Caco-2 (cell line): ENCODE data around the gene EVL. TPM values are rescaled to one million over a fixed set of nuclear protein-coding genes. Genes with fewer than 3 reads are reported as not detected.

ENCODE experiments used
- BruUV-seq: library from RNA; stranded (reverse); fragments of 400-500 nt; replicated peaks from 2 replicates; lab custom pipeline; 2021; lab: Mats Ljungman, UMichigan
- CTCF ChIA-PET: fragments of 300-600 bp; sonication (Branson Sonifier 250); formaldehyde crosslinking; loops from one replicate; lab custom pipeline; 2022; ENCODE audit warnings: antibody characterized with exemption; lab: Charles Lee
- POLR2A ChIA-PET: fragments of 300-600 bp; sonication (Branson Sonifier 250); formaldehyde crosslinking; loops from one replicate; lab custom pipeline; 2022; ENCODE audit warnings: antibody characterized with exemption; lab: Charles Lee
- DNase-seq, 2 experiments: peaks; one replicate each; pipeline versions ENCODE4 v3.0.0 to v3.0.0-alpha.2; 2020 to 2022
- H3K27me3 ChIP-seq: replicated peaks from 2 replicates; pipeline ENCODE4 v1.6.0; 2011; ENCODE audit warnings: low read length; ENCODE audit not compliant: control insufficient read depth, insufficient read depth
- H3K36me3 ChIP-seq: 2 replicates; pipeline ENCODE4 v1.5.1; 2011; ENCODE audit warnings: low read length; ENCODE audit not compliant: control insufficient read depth, insufficient read depth
- H3K4me1 ChIP-seq: fragments of 250-450 bp; sonication (Bioruptor Pico); 2 replicates; pipeline ENCODE4 v1.5.1; 2020; ENCODE audit warnings: mild to moderate bottlenecking
- H3K4me3 ChIP-seq: 2 replicates; pipeline ENCODE4 v1.5.1; 2011; ENCODE audit warnings: low read depth, mild to moderate bottlenecking, control low read depth, low read length
- H3K9me3 ChIP-seq: fragments of 250-450 bp; sonication (Bioruptor Pico); 2 replicates; pipeline ENCODE4 v1.5.1; 2020; ENCODE audit warnings: mild to moderate bottlenecking, moderate library complexity
- H3K27ac Mint-ChIP-seq: one replicate; pipeline ENCODE4 v1.8.0; 2022; ENCODE audit warnings: mixed read lengths; ENCODE audit not compliant: unreplicated experiment
- H3K27me3 Mint-ChIP-seq: one replicate; pipeline ENCODE4 v1.8.0; 2022; ENCODE audit warnings: mixed read lengths; ENCODE audit not compliant: insufficient read depth, unreplicated experiment
- H3K36me3 Mint-ChIP-seq: one replicate; pipeline ENCODE4 v1.8.0; 2022; ENCODE audit warnings: mild to moderate bottlenecking, mixed read lengths; ENCODE audit not compliant: insufficient read depth, unreplicated experiment
- H3K4me1 Mint-ChIP-seq: one replicate; pipeline ENCODE4 v1.8.0; 2022; ENCODE audit warnings: low read depth, mixed read lengths; ENCODE audit not compliant: unreplicated experiment
- H3K4me3 Mint-ChIP-seq: one replicate; pipeline ENCODE4 v1.8.0; 2022; ENCODE audit warnings: mild to moderate bottlenecking, moderate library complexity, mixed read lengths; ENCODE audit not compliant: unreplicated experiment
- H3K9me3 Mint-ChIP-seq: one replicate; pipeline ENCODE4 v1.8.0; 2022; ENCODE audit warnings: mixed read lengths; ENCODE audit not compliant: unreplicated experiment
- intact Hi-C: fragments of 100-400 bp; cut with micrococcal nuclease; formaldehyde crosslinking; loops from one replicate; pipeline ENCODE4 v1.10.0; 2022; ENCODE audit not compliant: unreplicated experiment
- total RNA-seq: library from RNA; stranded (reverse); gene quantifications from 2 replicates; pipeline ENCODE4 v1.2.3, GENCODE V29; 2022
- TF ChIP-seq, protein P1 (sequence below), 2 experiments: fragments of 200-600 bp in 1 of 2; IDR thresholded peaks; 1 replicate in 1 of 2; 2 replicates in 1 of 2; pipeline versions ENCODE4 v1.5.1 to v1.8.0; 2011 to 2022; ENCODE audit warnings: antibody characterized with exemption in 1 of 2, control low read depth in 1 of 2, inconsistent platforms in 1 of 2, low read depth in 1 of 2, low read length in 1 of 2, mild to moderate bottlenecking in 1 of 2, moderate library complexity in 1 of 2; ENCODE audit not compliant: insufficient read depth in 1 of 2, severe bottlenecking in 1 of 2, unreplicated experiment in 1 of 2

The EVL gene
- total RNA-seq, 1 experiment from 2014 or later, result 14.2 TPM

DNA sequence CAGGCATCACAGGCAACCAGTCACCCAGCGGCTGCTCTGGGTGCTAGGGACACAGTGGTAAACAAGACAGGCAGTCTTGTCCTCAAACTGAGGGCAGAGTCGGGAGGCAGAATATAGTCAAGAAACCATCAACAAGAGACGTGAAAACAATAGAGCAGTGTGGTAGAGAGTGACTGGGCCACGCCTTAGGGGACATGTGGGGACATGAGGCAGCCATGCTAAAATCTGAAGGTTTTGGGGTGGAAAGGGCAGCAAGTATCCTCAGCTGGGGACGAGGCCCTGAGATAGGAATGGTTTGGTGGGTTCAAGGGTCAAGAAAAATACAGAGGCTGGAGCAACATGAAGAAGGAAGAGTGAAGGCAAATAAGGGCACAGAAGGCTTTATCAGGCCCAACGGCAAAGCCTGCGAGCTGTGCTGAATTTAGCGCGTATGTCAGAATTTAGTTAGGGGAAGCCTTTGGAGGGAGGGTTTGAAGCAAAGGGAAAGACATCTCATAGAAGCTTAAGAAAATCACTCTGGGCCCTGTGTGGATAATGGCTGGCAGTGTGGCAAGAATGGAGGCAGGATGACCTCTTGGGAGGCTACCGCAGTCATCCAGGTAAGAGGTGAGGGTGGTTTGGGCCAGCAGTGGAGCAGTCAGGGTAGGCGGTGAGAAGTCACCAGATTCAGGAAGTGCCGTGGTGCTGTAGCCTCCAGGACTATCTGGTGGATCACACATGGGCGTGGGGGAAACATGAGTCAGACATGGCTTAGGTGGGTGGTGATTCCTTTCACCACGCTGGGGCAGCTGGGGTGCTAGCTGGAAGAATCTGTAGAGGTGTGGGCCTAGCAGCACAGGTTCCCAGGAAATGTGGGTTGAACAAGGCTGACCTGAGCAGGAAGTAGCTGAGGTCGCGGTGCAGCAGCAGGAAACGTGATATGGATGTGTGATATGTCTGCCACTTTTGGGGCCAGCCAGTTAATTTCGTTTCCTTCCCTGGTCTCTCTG is 3.0 kb downstream of the EVL start:
- Mint-ChIP-seq H3K36me3 (no peaks in the 10 kb centered on the region), H3K27ac (no peak overlapping the region), H3K4me1 (peaks cover 7% of the 10 kb centered on the region), H3K27me3 (no peaks in the 10 kb centered on the region), H3K4me3 (no peak overlapping the region), H3K9me3 (no peaks in the 10 kb centered on the region)
- Histone ChIP-seq H3K27me3 (no peaks in the 10 kb centered on the region), H3K9me3 (no peaks in the 10 kb centered on the region), H3K4me3 (no peak overlapping the region), H3K4me1 (no peaks in the 10 kb centered on the region), H3K36me3 (no peaks in the 10 kb centered on the region)
- TF ChIP-seq, protein P1, sequence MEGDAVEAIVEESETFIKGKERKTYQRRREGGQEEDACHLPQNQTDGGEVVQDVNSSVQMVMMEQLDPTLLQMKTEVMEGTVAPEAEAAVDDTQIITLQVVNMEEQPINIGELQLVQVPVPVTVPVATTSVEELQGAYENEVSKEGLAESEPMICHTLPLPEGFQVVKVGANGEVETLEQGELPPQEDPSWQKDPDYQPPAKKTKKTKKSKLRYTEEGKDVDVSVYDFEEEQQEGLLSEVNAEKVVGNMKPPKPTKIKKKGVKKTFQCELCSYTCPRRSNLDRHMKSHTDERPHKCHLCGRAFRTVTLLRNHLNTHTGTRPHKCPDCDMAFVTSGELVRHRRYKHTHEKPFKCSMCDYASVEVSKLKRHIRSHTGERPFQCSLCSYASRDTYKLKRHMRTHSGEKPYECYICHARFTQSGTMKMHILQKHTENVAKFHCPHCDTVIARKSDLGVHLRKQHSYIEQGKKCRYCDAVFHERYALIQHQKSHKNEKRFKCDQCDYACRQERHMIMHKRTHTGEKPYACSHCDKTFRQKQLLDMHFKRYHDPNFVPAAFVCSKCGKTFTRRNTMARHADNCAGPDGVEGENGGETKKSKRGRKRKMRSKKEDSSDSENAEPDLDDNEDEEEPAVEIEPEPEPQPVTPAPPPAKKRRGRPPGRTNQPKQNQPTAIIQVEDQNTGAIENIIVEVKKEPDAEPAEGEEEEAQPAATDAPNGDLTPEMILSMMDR (IDR thresholded peaks at IDR 0.05; ENCODE audit: insufficient read depth in 1 of 2, low read depth in 1 of 2, low read length in 1 of 2, severe bottlenecking in 1 of 2, unreplicated experiment in 1 of 2), result no peak
- no peak for DNase-seq
- CTCF ChIA-PET, result no interaction called here
- POLR2A ChIA-PET, result no interaction called here
- no TSS peak for BruUV-seq
- intact Hi-C loops, result no loop called here

DNA sequence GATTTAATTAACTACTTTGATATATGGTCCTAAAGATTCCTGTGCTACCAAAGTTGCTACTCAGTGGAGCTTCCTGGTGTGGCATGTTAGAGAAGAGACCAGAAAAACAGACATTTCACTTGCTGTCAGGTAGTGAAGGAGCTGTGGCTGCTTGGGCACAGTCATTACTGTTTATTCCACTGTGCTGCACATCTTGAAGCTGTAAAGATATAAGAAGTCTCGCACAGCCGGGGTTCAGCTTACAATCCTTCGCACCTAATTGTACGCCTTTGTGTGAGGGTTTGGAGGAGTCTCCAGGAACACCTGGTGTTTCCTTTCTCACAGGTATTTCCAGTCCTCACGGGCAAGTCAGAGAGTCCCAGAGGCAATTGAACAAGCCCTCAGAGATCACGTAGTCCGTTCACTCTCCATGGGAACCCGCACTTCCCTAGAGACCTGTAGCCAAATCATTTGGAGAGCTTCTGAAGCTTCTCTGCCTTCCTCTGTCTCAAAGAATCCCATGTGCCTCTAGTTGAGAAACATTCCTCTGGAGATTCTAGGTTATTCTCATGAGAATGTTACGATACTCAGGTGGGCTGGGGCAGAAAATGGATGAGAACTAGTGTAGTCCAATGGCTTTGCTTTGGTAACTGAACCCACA is 4.1 kb downstream of the EVL start:
- POLR2A ChIA-PET, result interaction anchor here (0.6 kb wide), 1 partner anchor 62 kb away, joined by 4 read pairs; no protein-coding TSS in a partner anchor
- CTCF ChIA-PET, result interaction anchor here (0.7 to 1.2 kb wide), 2 partner anchors 124 to 816 kb away, joined by 3 read pairs; no protein-coding TSS in a partner anchor
- H3K4me3 Mint-ChIP-seq, result no peak overlapping the region

DNA sequence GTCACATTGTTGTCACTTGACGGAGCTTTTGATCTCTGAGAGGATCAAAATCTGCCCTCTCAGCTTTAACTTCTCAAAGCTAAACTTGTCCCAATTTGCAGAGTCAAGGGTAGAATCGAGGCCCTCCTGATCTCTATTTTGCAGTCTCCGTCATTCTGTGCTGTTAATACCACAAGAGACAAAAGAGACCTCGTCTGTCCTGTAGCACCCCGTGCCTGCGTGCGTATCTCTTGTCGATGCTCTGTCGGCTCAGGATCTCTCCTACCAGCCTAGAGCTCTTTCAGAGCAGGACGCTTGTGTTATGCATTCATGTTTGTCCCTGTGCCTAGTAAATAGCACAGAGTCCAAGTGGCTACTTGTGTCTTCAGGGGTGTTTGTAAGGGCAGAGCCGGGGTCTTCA is 5.1 kb downstream of the EVL start:
- POLR2A ChIA-PET, result no interaction called here

More for the DNA sequence above, 4.1 kb downstream of the EVL start:
- Histone ChIP-seq H3K9me3 (no peaks in the 10 kb centered on the region), H3K27me3 (no peaks in the 10 kb centered on the region), H3K36me3 (no peaks in the 10 kb centered on the region), H3K4me3 (no peak overlapping the region), H3K4me1 (no peaks in the 10 kb centered on the region)
- intact Hi-C loops, result no loop called here
- no peak for DNase-seq
- Mint-ChIP-seq H3K27me3 (no peaks in the 10 kb centered on the region), H3K4me1 (peaks cover 7% of the 10 kb centered on the region), H3K36me3 (no peaks in the 10 kb centered on the region), H3K9me3 (no peaks in the 10 kb centered on the region), H3K27ac (no peak overlapping the region)
- BruUV-seq, result no TSS peak
- TF ChIP-seq, protein P1 (IDR thresholded peaks at IDR 0.05; ENCODE audit: insufficient read depth in 1 of 2, low read depth in 1 of 2, low read length in 1 of 2, severe bottlenecking in 1 of 2, unreplicated experiment in 1 of 2), result no peak

More for the DNA sequence above, 5.1 kb downstream of the EVL start:
- Histone ChIP-seq H3K4me1 (no peaks in the 10 kb centered on the region), H3K4me3 (no peak overlapping the region), H3K27me3 (no peaks in the 10 kb centered on the region), H3K36me3 (no peaks in the 10 kb centered on the region), H3K9me3 (no peaks in the 10 kb centered on the region)
- H3K4me1 Mint-ChIP-seq, result peaks cover 7% of the 10 kb centered on the region
- CTCF ChIA-PET, result interaction anchor here (0.6 to 1.2 kb wide), 3 partner anchors 32 to 144 kb away, joined by 3 to 5 read pairs (median 3); no protein-coding TSS in a partner anchor
- H3K9me3 Mint-ChIP-seq, result no peaks in the 10 kb centered on the region
- H3K27ac Mint-ChIP-seq, result no peak overlapping the region
- no peak overlapping the region for H3K4me3 Mint-ChIP-seq
- no TSS peak for BruUV-seq
- intact Hi-C loops, result no loop called here
- no peaks in the 10 kb centered on the region for H3K36me3 Mint-ChIP-seq
- no peak for DNase-seq
- TF ChIP-seq, protein P1 (IDR thresholded peaks at IDR 0.05; ENCODE audit: insufficient read depth in 1 of 2, low read depth in 1 of 2, low read length in 1 of 2, severe bottlenecking in 1 of 2, unreplicated experiment in 1 of 2), result no peak
- no peaks in the 10 kb centered on the region for H3K27me3 Mint-ChIP-seq
